Measurements from ENCODE around the gene ACAP1.

DNA sequence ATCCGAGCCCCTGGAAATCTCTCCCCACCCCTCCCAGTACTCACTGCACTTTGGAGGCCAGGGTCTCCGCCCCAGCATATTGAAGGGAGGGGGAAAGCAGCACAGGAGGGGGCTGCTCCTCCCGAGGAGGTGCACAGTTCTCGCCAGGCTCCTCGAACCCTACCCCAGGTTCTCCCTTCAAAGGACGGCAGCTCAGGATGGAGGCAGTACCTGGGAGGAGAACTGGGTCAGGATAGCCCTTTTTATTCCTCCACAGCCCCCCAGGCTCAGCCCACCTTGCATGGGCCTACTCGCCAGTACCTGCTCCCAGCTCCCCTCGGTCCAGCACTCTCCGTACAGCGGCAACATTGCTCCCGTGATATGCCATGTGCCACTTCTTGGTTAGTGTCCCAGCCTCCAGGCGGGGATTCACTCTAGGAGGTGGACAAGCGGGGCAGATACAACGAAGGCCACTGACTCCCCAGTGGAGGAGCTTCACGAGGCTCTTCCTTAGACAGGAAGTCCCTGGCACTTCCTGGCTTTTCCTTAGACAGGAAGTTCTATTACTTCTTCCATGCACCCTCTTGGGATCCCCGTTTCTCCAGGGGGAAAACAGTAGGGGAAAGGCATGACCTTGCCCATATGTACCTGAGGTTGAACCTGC is 19.0 kb upstream of the ACAP1 start:
- TF ChIP-seq, protein P1, sequence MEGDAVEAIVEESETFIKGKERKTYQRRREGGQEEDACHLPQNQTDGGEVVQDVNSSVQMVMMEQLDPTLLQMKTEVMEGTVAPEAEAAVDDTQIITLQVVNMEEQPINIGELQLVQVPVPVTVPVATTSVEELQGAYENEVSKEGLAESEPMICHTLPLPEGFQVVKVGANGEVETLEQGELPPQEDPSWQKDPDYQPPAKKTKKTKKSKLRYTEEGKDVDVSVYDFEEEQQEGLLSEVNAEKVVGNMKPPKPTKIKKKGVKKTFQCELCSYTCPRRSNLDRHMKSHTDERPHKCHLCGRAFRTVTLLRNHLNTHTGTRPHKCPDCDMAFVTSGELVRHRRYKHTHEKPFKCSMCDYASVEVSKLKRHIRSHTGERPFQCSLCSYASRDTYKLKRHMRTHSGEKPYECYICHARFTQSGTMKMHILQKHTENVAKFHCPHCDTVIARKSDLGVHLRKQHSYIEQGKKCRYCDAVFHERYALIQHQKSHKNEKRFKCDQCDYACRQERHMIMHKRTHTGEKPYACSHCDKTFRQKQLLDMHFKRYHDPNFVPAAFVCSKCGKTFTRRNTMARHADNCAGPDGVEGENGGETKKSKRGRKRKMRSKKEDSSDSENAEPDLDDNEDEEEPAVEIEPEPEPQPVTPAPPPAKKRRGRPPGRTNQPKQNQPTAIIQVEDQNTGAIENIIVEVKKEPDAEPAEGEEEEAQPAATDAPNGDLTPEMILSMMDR (conservative IDR thresholded peaks at IDR 0.05 in 1 of 2, IDR thresholded peaks at IDR 0.05 in 1 of 2; ENCODE audit: extremely low read depth in 1 of 2, insufficient read depth in 1 of 2, low read depth in 1 of 2, low read length in 2 of 2), result no peak
- TF ChIP-seq EZH2 (IDR thresholded peaks at IDR 0.05; ENCODE audit: borderline replicate concordance, low read length), result no peak

Measured in mammary epithelial cell (primary cell).